ENCODE data around the gene KIF17.

- no peak for TF ChIP-seq POLR2AphosphoS5 (IDR thresholded peaks at IDR 0.05)
- TF ChIP-seq CTCF (IDR thresholded peaks at IDR 0.05; ENCODE audit: poor library complexity, severe bottlenecking): no peak
- no peak for TF ChIP-seq RAD21 (conservative IDR thresholded peaks at IDR 0.05)
- TF ChIP-seq EZH2 (IDR thresholded peaks at IDR 0.05; ENCODE audit: borderline replicate concordance, insufficient read depth, low read length, poor library complexity, severe bottlenecking): no peak
- no peak for TF ChIP-seq REST (IDR thresholded peaks at IDR 0.05; ENCODE audit: borderline replicate concordance)
- TF ChIP-seq EP300 (conservative IDR thresholded peaks at IDR 0.05; ENCODE audit: poor library complexity, severe bottlenecking): no peak
- TF ChIP-seq TAF1 (IDR thresholded peaks at IDR 0.05; ENCODE audit: low read depth): no peak
- no peak for TF ChIP-seq MXI1 (conservative IDR thresholded peaks at IDR 0.05; ENCODE audit: poor library complexity, severe bottlenecking)
Measured at GRCh38 chr1:20763417-20763816, 45.6 kb upstream of the KIF17 start.

All from neural cell (in vitro differentiated cells).